Endothelial cell of umbilical vein (primary cell): ENCODE measurements around the gene MVP. TPM values are rescaled to one million over a fixed set of nuclear protein-coding genes. Genes with fewer than 3 reads are reported as not detected.

Experiments used
- BruUV-seq: library from RNA; stranded (reverse); fragments of 400-500 nt; replicated peaks from 2 replicates; lab custom pipeline; 2021; lab: Mats Ljungman, UMichigan
- CTCF ChIA-PET: fragments of 300-600, 350-600 bp; sonication (Branson Sonifier 250); formaldehyde crosslinking; loops from one replicate; lab custom pipeline; 2021; ENCODE audit warnings: antibody characterized with exemption, inconsistent platforms; lab: Charles Lee
- POLR2A ChIA-PET: fragments of 300-600, 350-600 bp; sonication (Branson Sonifier 250); formaldehyde crosslinking; loops from one replicate; lab custom pipeline; 2021; ENCODE audit warnings: antibody characterized with exemption, inconsistent platforms; lab: Charles Lee
- DNase-seq: peaks from one replicate; pipeline ENCODE4 v3.0.0-alpha.2; 2011; ENCODE audit warnings: low read depth, low spot score
- FAIRE-seq: peaks from 2 replicates; lab custom pipeline; 2011; peaks lifted over from hg19 to GRCh38; lab: Jason Lieb, UNC
- H2AFZ ChIP-seq: 2 replicates; pipeline ENCODE4 v1.6.0; 2012; ENCODE audit warnings: low read depth, low read length, control low read depth, inconsistent platforms
- H3K27ac ChIP-seq: 2 replicates; pipeline ENCODE4 v1.5.1; 2011; ENCODE audit warnings: low read depth, mild to moderate bottlenecking, control low read depth, low read length, moderate library complexity; ENCODE audit not compliant: insufficient read depth
- H3K27me3 ChIP-seq, 2 experiments: 2 replicates each; pipeline versions ENCODE4 v1.6.0 to v1.6.1; 2011; ENCODE audit warnings: low read length in 2 of 2, mixed read lengths in 1 of 2; ENCODE audit not compliant: control insufficient read depth in 2 of 2, insufficient read depth in 2 of 2
- H3K36me3 ChIP-seq, 2 experiments: 2 replicates in 1 of 2; 3 replicates in 1 of 2; pipeline ENCODE4 v1.5.1; 2011; ENCODE audit warnings: low read length in 2 of 2, mild to moderate bottlenecking in 1 of 2, moderate library complexity in 1 of 2; ENCODE audit not compliant: control insufficient read depth in 2 of 2, insufficient read depth in 2 of 2; ENCODE audit errors: extremely low read depth in 1 of 2
- H3K4me1 ChIP-seq: 3 replicates; pipeline ENCODE4 v1.5.1; 2011; ENCODE audit warnings: mild to moderate bottlenecking, low read length; ENCODE audit not compliant: control insufficient read depth, insufficient read depth; ENCODE audit errors: extremely low read depth
- H3K4me2 ChIP-seq: 2 replicates; pipeline ENCODE4 v1.6.1; 2011; ENCODE audit warnings: low read length, control low read depth, mixed read lengths; ENCODE audit not compliant: insufficient read depth
- H3K4me3 ChIP-seq, 3 experiments: fragments of 200-600 bp in 1 of 3; sonication (generic), shearing (Covaris generic) in 1 of 3; replicated peaks in 1 of 3; 2 replicates each; pipeline ENCODE4 v1.5.1; 2011 to 2016; ENCODE audit warnings: control low read depth in 3 of 3, low read length in 3 of 3, mild to moderate bottlenecking in 2 of 3, inconsistent platforms in 1 of 3, low read depth in 1 of 3, moderate library complexity in 1 of 3; ENCODE audit not compliant: insufficient read depth in 1 of 3
- H3K79me2 ChIP-seq: 2 replicates; pipeline ENCODE4 v1.6.0; 2012; ENCODE audit warnings: low read length, inconsistent platforms; ENCODE audit not compliant: control insufficient read depth, insufficient read depth
- H3K9ac ChIP-seq: replicated peaks from 2 replicates; pipeline ENCODE3; 2011; ENCODE audit warnings: low read length, control low read depth; ENCODE audit not compliant: insufficient read depth; ENCODE audit errors: extremely low read depth
- H3K9me1 ChIP-seq: replicated peaks from 3 replicates; pipeline ENCODE4 v1.6.0; 2011; ENCODE audit warnings: mild to moderate bottlenecking, low read length; ENCODE audit not compliant: control insufficient read depth, insufficient read depth; ENCODE audit errors: extremely low read depth
- H3K9me3 ChIP-seq: replicated peaks from 2 replicates; pipeline ENCODE4 v1.5.1; 2012; ENCODE audit warnings: low read length, inconsistent platforms; ENCODE audit not compliant: control insufficient read depth, insufficient read depth
- H4K20me1 ChIP-seq: replicated peaks from 2 replicates; pipeline ENCODE3; 2011; ENCODE audit warnings: mild to moderate bottlenecking, low read length; ENCODE audit not compliant: control insufficient read depth, insufficient read depth; ENCODE audit errors: extremely low read depth
- CTCF ChIP-seq, 2 donors: IDR thresholded peaks; 1 replicate in 1 of 2; 2 replicates in 1 of 2; pipeline ENCODE4 v1.5.1; 2011; ENCODE audit warnings: low read length in 2 of 2, mild to moderate bottlenecking in 2 of 2, moderate library complexity in 2 of 2, control low read depth in 1 of 2, inconsistent platforms in 1 of 2, low read depth in 1 of 2; ENCODE audit not compliant: insufficient read depth in 1 of 2; ENCODE audit errors: extremely low read depth in 1 of 2
- EZH2 ChIP-seq: IDR thresholded peaks from 2 replicates; pipeline ENCODE4 v1.6.1; 2012; ENCODE audit warnings: borderline replicate concordance, low read depth, mild to moderate bottlenecking, moderate library complexity, low read length, inconsistent platforms; ENCODE audit not compliant: severe bottlenecking
- FOS ChIP-seq: IDR thresholded peaks from 2 replicates; pipeline ENCODE4 v1.6.1; 2011; ENCODE audit warnings: mild to moderate bottlenecking, low read length, moderate library complexity, borderline replicate concordance; ENCODE audit not compliant: insufficient read depth
- MAX ChIP-seq: IDR thresholded peaks from 2 replicates; pipeline ENCODE4 v1.6.1; 2011; ENCODE audit not compliant: insufficient read depth, insufficient read length
- POLR2A ChIP-seq: IDR thresholded peaks from 2 replicates; pipeline ENCODE4 v1.6.1; 2012; ENCODE audit warnings: low read depth, mild to moderate bottlenecking, control low read depth, low read length
- dilution Hi-C: fragments of 300-500 bp; cut with MboI; formaldehyde crosslinking; loops from one replicate; pipeline ENCODE4 v1.15.0; 2019; ENCODE audit warnings: low sequenced_read_pairs; ENCODE audit not compliant: extremely low pct_ligation_motif_present
- intact Hi-C: fragments of 100-400 bp; cut with micrococcal nuclease; formaldehyde crosslinking; loops from one replicate; pipeline ENCODE4 v1.10.0; 2022
- polyA plus RNA-seq, 4 experiments: library from polyadenylated mRNA; depleted of rRNA in 3 of 4; stranded (reverse) in 3 of 4; unstranded in 1 of 4; fragments of >200 nt; gene quantifications; 2 replicates each; pipeline versions ENCODE4 v1.2.1 to v1.2.3, GENCODE V29; 2011 to 2012; ENCODE audit warnings: missing spikeins in 1 of 4
- total RNA-seq: library from RNA; stranded (reverse); gene quantifications from 2 replicates; pipeline ENCODE4 v1.2.3, GENCODE V29; 2021

Gene MVP
- total and polyA plus RNA-seq, 2 donors (not counting 3 experiments of a cell fraction or from before 2014, with no cell fraction given): 49.8 to 118 TPM

GRCh38 chr16:29852654-29853053 is 32.4 kb downstream of the MVP start:
- Histone ChIP-seq H4K20me1 (no peaks in the 10 kb centered on the region), H3K9ac (no peak overlapping the region), H3K79me2 (no peaks in the 10 kb centered on the region), H3K4me1 (peaks cover 5% of the 10 kb centered on the region), H3K9me1 (no peaks in the 10 kb centered on the region), H3K27me3 (no peaks in the 10 kb centered on the region), H3K27ac (no peak overlapping the region), H2AFZ (peak overlapping the region; percentile 70), H3K9me3 (no peaks in the 10 kb centered on the region), H3K36me3 (peaks cover 0 to 1% of the 10 kb centered on the region in 2 experiments), H3K4me3 (no peak overlapping the region), H3K4me2 (peak overlapping the region; percentile 38)
- peak; percentile 71 for TF ChIP-seq MAX
- no peak for TF ChIP-seq EZH2
- no peak for TF ChIP-seq POLR2A
- TF ChIP-seq FOS: no peak
- TF ChIP-seq CTCF (IDR thresholded peaks at IDR 0.05; ENCODE audit: extremely low read depth in 1 of 2, insufficient read depth in 1 of 2, low read depth in 1 of 2, low read length in 2 of 2): no peak
- no TSS peak for BruUV-seq
- ChIA-PET CTCF (interaction anchor here (0.9 to 1.7 kb wide), 7 partner anchors 11 to 179 kb away, joined by 3 to 11 read pairs (median 4); partner anchors contain the start of genes ASPHD1, CDIPT, PAGR1 and SEZ6L2), POLR2A (interaction anchor here (1.0 kb wide), 1 partner anchor 45 kb away, joined by 3 read pairs; no protein-coding TSS in a partner anchor)
- FAIRE-seq (peak; percentile 95), DNase-seq (peak; percentile 81)
- intact Hi-C loops: no loop called here
- dilution Hi-C loops: no loop called here
